Naive thymus-derived CD8-positive, alpha-beta T cell (primary cell): ENCODE results near the gene ADAMTS2. TPM values are rescaled to one million over a fixed set of nuclear protein-coding genes. Genes with fewer than 3 reads are reported as not detected.
"Not testable (repeated sequence)": the region's sequence is repeated elsewhere in the genome, so short reads cannot be mapped to it uniquely, and the experiment has no call there.

ENCODE experiments used
- ATAC-seq, 2 donors: fragments of 150-1000 bp; cut with Tn5 transposase in 1 of 2; sonication (Bioruptor Pico), chemical (Tn5 transposase) in 1 of 2; 1 replicate in 1 of 2; 2 replicates in 1 of 2; pipeline ENCODE4 v1.10.0; 2021; ENCODE audit warnings: mild to moderate bottlenecking in 2 of 2, moderate library complexity in 2 of 2
- POLR2A ChIA-PET: fragments of 350-600 bp; sonication (Branson Sonifier 250); formaldehyde crosslinking; loops from one replicate; lab custom pipeline; 2021; ENCODE audit warnings: antibody characterized with exemption; lab: Charles Lee
- DNase-seq, 10 donors: peaks; one replicate each; pipeline versions ENCODE4 v3.0.0 to v3.0.0-alpha.2; 2020 to 2022
- H3K27ac Mint-ChIP-seq, 10 donors: one replicate each; pipeline ENCODE4 v1.8.0; 2020 to 2022; ENCODE audit warnings: mild to moderate bottlenecking in 10 of 10, mixed read lengths in 10 of 10, moderate library complexity in 4 of 10, inconsistent platforms in 1 of 10
- H3K27me3 Mint-ChIP-seq, 5 donors: one replicate each; pipeline ENCODE4 v1.8.0; 2021 to 2022; ENCODE audit warnings: mixed read lengths in 5 of 5
- H3K36me3 Mint-ChIP-seq, 3 donors: one replicate each; pipeline ENCODE4 v1.8.0; 2020 to 2022; ENCODE audit warnings: mixed read lengths in 3 of 3, mild to moderate bottlenecking in 2 of 3, inconsistent platforms in 1 of 3
- H3K4me1 Mint-ChIP-seq, 4 donors: one replicate each; pipeline ENCODE4 v1.8.0; 2021 to 2022; ENCODE audit warnings: mixed read lengths in 4 of 4
- H3K4me3 Mint-ChIP-seq, 10 donors: one replicate each; pipeline ENCODE4 v1.8.0; 2020 to 2022; ENCODE audit warnings: mild to moderate bottlenecking in 10 of 10, mixed read lengths in 10 of 10, moderate library complexity in 6 of 10, inconsistent platforms in 1 of 10
- H3K9me3 Mint-ChIP-seq, 9 donors: one replicate each; pipeline ENCODE4 v1.8.0; 2020 to 2022; ENCODE audit warnings: mixed read lengths in 9 of 9, mild to moderate bottlenecking in 3 of 9, inconsistent platforms in 1 of 9, moderate library complexity in 1 of 9
- polyA plus RNA-seq, 3 donors: library from polyadenylated mRNA; unstranded; fragments of 300-500 nt; fragmentation: Illumina TruSeq; gene quantifications; one replicate each; pipeline ENCODE4 v1.2.3, GENCODE V29; 2021
- total RNA-seq, 8 experiments: library from RNA in 2 of 8; stranded (reverse) in 2 of 8; gene quantifications; one replicate each; pipeline ENCODE4 v1.2.3 and lab custom pipeline; 2021 to 2026

ADAMTS2 gene
- total and polyA plus RNA-seq, 5 experiments from 2014 or later = 0.02 TPM; not detected in 4

GRCh38 chr5:179325296-179326031 is 19.8 kb downstream of the ADAMTS2 start:
- POLR2A ChIA-PET = no interaction called here
- Mint-ChIP-seq H3K36me3 (no peaks in the 10 kb centered on the region), H3K27me3 (peaks cover 7 to 42% (median 22%) of the 10 kb centered on the region in 5 donors), H3K4me1 (no peaks in the 10 kb centered on the region), H3K9me3 (no peaks in the 10 kb centered on the region), H3K4me3 (no peak overlapping the region), H3K27ac (no peak overlapping the region)
- DNase-seq = peak in 1 of 10 donors; percentile 58
- no peak for ATAC-seq

DNA sequence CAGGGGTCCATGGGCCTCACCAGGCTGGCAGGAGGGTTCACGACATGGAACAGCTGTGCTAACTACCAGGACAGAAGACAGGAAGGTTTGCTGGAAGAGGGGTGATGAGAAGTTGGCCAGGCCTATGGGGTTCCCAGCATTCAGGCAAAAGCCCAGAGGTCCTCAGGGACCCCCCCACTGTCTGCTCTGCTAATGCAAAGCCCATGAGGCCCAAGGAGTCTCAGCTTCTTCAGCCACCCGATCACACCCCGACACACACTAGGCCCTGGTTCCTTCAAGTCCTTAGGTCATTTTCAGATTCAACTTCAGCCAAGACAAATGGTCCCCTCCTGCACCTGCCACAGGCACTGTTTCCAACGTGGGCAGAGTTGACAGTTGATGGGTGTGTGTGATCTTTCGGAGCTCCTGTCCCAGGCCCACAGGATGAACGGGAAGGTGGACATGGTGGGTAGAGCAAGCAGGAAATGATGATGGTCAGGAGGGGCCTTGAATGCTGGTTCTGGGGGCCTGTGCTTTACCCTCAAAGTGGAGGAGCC is 20.4 kb downstream of the ADAMTS2 start:
- peaks cover 7 to 36% (median 19%) of the 10 kb centered on the region in 5 donors for H3K27me3 Mint-ChIP-seq
- ATAC-seq = no peak
- H3K27ac Mint-ChIP-seq = peak overlapping the region in 2 of 10 donors; percentile 33 to 43
- POLR2A ChIA-PET = no interaction called here
- no peak overlapping the region for H3K4me3 Mint-ChIP-seq
- DNase-seq = peak in 1 of 10 donors; percentile 28
- H3K4me1 Mint-ChIP-seq = no peaks in the 10 kb centered on the region
- no peaks in the 10 kb centered on the region for H3K36me3 Mint-ChIP-seq
- no peaks in the 10 kb centered on the region for H3K9me3 Mint-ChIP-seq

- Mint-ChIP-seq H3K27ac (peak overlapping the region in 2 of 10 donors; percentile 33 to 43), H3K27me3 (peaks cover 4 to 36% (median 19%) of the 10 kb centered on the region in 5 donors)
- H3K4me1 Mint-ChIP-seq, H3K9me3 Mint-ChIP-seq, POLR2A ChIA-PET, DNase-seq, H3K36me3 Mint-ChIP-seq, ATAC-seq, H3K4me3 Mint-ChIP-seq: not testable (repeated sequence)
Observed at GRCh38 chr5:179324316-179324715, 20.9 kb downstream of the ADAMTS2 start.

DNA sequence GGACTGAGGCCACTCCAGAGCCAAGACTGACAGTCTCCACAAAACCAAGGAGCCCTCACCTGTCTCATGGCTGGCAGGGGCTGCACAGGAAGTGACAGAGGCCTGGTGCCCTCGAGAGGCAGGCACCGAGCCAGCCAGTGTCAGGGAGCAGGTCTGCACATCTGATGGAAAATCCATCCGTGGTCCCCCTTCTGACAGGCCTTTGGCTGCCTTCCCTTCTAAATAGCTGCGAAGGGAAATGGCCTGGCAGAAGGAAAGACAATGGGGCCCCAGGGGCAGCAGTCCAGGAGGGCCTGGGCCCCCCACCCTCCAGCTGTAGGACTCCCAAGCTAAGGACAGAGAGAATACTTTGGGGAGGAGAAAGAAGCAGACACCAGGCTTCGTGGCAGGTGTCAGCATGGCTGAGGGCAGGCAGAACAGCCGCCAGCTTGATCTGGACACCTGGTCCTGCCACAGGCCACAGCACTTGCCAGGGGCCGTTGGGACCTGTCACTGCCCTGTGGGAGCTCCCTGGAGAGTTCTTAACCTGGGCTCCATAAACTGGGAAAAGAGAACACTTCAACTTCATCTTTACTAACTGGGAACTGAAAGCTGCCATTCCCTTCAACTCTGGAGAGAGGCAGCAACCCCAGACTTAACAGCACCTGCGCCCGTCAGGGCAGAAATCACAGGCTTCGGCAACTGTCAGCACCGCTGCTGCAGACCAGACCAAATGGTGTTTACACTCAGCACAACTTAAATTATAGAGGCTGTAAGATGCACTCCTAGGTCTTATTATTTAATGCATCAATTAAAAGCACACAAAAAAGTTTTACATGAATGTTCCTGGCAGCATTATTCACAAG is 22.0 kb downstream of the ADAMTS2 start:
- no peak overlapping the region for H3K4me3 Mint-ChIP-seq
- POLR2A ChIA-PET = interaction anchor here (0.6 kb wide), 1 partner anchor 279 kb away, joined by 5 read pairs; no protein-coding TSS in a partner anchor

GRCh38 chr5:179322071-179323025 is 22.9 kb downstream of the ADAMTS2 start:
- POLR2A ChIA-PET = no interaction called here
- Mint-ChIP-seq H3K36me3 (no peaks in the 10 kb centered on the region), H3K27me3 (peaks cover 0 to 35% (median 13%) of the 10 kb centered on the region in 5 donors), H3K4me3 (no peak overlapping the region), H3K27ac (peak overlapping the region in 1 of 10 donors; percentile 69), H3K4me1 (no peaks in the 10 kb centered on the region), H3K9me3 (no peaks in the 10 kb centered on the region)
- ATAC-seq (no peak), DNase-seq (no peak)

More for the DNA sequence above, 22.0 kb downstream of the ADAMTS2 start:
- Mint-ChIP-seq H3K27ac (no peak overlapping the region), H3K27me3 (peaks cover 3 to 36% (median 19%) of the 10 kb centered on the region in 5 donors), H3K4me1 (no peaks in the 10 kb centered on the region), H3K36me3 (no peaks in the 10 kb centered on the region), H3K9me3 (no peaks in the 10 kb centered on the region)
- DNase-seq (peak in 1 of 10 donors; percentile 23), ATAC-seq (no peak)

DNA sequence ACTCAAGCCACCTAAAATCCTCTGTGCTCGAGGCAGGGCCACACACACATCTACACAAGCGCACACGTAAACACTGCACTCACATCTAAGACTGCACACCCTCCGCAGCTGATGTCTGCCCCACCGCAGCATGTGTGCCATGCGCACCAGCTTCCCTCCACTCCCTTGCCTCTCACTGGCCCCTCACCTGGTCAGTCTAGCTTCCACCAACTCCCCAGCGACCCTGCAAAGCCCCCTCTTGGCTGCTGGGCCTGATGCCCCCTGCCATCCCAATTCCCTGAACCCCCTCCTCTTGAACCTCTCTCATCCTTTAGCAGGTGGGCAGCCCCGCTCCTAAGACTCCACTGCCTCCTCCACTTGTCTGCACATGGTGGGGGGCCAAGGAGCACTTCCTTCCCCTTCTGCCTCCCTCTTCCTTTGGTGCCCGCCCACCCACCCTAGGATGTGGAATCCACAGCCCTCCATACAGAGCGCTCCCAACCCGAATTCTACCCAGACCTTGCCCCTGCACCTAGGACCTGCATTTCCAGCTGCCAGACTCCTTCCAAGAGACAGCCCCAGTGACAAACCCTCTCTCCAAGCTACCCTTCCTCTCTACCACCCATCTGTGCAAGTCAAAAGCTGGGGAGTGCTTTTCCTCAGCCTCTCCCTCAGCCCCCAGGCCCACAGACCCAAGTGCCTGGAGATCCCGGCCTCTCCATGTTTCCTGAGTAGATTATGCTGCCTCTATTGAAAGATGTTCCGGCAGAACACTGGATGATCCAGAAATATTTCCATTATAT is 23.9 kb downstream of the ADAMTS2 start:
- ATAC-seq = no peak
- Mint-ChIP-seq H3K4me1 (no peaks in the 10 kb centered on the region), H3K27ac (peak overlapping the region in 1 of 10 donors; percentile 26), H3K4me3 (no peak overlapping the region), H3K9me3 (no peaks in the 10 kb centered on the region), H3K36me3 (no peaks in the 10 kb centered on the region), H3K27me3 (peaks cover 0 to 25% (median 9%) of the 10 kb centered on the region in 5 donors)
- POLR2A ChIA-PET = no interaction called here
- DNase-seq = peak in 1 of 10 donors; percentile 53

- no peak overlapping the region for H3K4me3 Mint-ChIP-seq
- POLR2A ChIA-PET = no interaction called here
- no peak for ATAC-seq
Observed at GRCh38 chr5:179319741-179320281, 25.4 kb downstream of the ADAMTS2 start.

DNA sequence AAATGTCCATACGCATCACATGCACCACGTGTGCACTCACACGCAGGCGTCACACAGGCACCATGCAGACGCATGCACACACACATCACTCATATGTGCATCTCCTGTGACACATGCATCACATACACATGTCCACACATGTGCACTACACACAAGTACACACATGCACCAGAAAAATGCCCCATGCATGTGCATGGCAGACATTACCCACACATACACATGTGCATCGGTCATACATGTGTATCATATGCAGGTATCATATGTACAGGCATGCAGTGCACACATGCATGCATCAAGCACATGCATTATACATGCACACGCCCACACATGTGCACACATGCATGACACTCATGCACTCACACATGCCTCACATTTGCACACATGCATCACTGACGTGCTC is 26.1 kb downstream of the ADAMTS2 start:
- H3K4me1 Mint-ChIP-seq = no peaks in the 10 kb centered on the region
- H3K27me3 Mint-ChIP-seq = peaks cover 3 to 29% (median 8%) of the 10 kb centered on the region in 5 donors
- no peak for ATAC-seq
- POLR2A ChIA-PET = no interaction called here
- no peak overlapping the region for H3K4me3 Mint-ChIP-seq
- DNase-seq = peak in 1 of 10 donors; percentile 2
- no peaks in the 10 kb centered on the region for H3K9me3 Mint-ChIP-seq
- no peak overlapping the region for H3K27ac Mint-ChIP-seq
- H3K36me3 Mint-ChIP-seq = no peaks in the 10 kb centered on the region

More at GRCh38 chr5:179319741-179320281, 25.4 kb downstream of the ADAMTS2 start:
- peak in 1 of 10 donors; percentile 45 for DNase-seq
- peak overlapping the region in 2 of 10 donors; percentile 31 to 73 for H3K27ac Mint-ChIP-seq
- peaks cover 3 to 28% (median 10%) of the 10 kb centered on the region in 5 donors for H3K27me3 Mint-ChIP-seq
- H3K36me3 Mint-ChIP-seq = no peaks in the 10 kb centered on the region
- no peaks in the 10 kb centered on the region for H3K9me3 Mint-ChIP-seq
- H3K4me1 Mint-ChIP-seq = no peaks in the 10 kb centered on the region

GRCh38 chr5:179318221-179318955 is 26.9 kb downstream of the ADAMTS2 start:
- Mint-ChIP-seq H3K4me1 (no peaks in the 10 kb centered on the region), H3K27me3 (peaks cover 3 to 29% (median 6%) of the 10 kb centered on the region in 5 donors), H3K27ac (no peak overlapping the region), H3K9me3 (no peaks in the 10 kb centered on the region), H3K4me3 (no peak overlapping the region), H3K36me3 (no peaks in the 10 kb centered on the region)
- ATAC-seq (no peak), DNase-seq (peak in 1 of 10 donors; percentile 60)
- POLR2A ChIA-PET = no interaction called here

- POLR2A ChIA-PET = no interaction called here
- Mint-ChIP-seq H3K9me3 (no peaks in the 10 kb centered on the region), H3K4me3 (no peak overlapping the region), H3K27me3 (peaks cover 3 to 29% (median 6%) of the 10 kb centered on the region in 5 donors), H3K4me1 (no peaks in the 10 kb centered on the region), H3K36me3 (no peaks in the 10 kb centered on the region), H3K27ac (no peak overlapping the region)
- peak in 1 of 10 donors; percentile 62 for DNase-seq
- ATAC-seq = no peak
Observed at GRCh38 chr5:179317411-179318220, 27.6 kb downstream of the ADAMTS2 start.
